Measurements from ENCODE around the gene TNIP2. TPM values are rescaled to one million over a fixed set of nuclear protein-coding genes. Genes with fewer than 3 reads are reported as not detected.

TNIP2 gene
- total RNA-seq, 2 experiments from 2014 or later: 26.2 to 32.1 TPM

DNA sequence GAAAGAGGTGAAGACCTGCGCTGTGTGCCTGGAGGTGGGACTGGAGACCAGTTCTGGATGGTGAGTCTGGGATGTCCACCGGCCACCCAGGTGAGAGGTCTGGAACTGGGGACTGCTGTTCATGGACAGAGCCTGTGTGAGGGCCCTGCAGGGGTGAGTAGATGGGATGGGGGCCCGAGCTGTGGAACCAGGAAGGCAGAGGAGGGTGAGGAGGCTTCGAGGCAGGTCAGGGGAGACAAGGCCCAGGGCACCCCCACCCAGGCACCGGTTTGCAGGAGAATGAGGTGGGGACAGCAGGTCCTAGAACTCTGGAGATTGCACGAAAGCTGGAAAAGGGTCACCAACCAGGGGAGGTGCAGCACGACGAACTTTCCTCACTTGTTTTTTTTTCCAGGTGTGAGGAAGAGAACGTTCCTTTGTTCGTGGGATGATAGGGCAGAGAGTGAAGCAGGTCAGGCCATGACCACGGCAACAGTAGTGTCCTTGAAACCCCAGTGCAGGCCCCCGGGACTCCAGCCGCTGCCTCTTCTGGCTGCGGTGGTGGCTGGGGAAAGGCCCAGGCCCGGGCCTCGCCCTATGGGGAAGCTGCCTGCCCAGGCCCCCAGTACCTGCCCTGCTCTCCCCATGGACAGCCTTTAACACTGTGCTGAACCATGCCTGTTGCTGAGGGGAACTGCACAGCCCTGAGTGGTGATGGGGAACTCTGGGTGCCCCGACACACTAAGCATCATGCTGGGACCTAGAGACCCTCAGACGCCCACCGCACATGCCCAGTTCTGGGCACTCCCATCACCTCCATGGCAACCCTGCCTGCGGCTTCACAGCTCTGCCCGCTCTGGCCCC is 22.9 kb downstream of the TNIP2 start:
- ChIA-PET POLR2A (no interaction called here), CTCF (ENCODE audit: unreplicated experiment) (no interaction called here)
- Histone ChIP-seq H4K20me1 (ENCODE audit: insufficient read depth, low read length) (no peaks in the 10 kb centered on the region), H3K9me3 (ENCODE audit: low read length) (no peaks in the 10 kb centered on the region), H3K4me1 (ENCODE audit: insufficient read depth, low read length, poor library complexity, severe bottlenecking) (no peaks in the 10 kb centered on the region), H3K9me2 (ENCODE audit: insufficient read depth, low read length) (no peaks in the 10 kb centered on the region), H3K79me2 (ENCODE audit: insufficient read depth, low read depth, low read length) (no peaks in the 10 kb centered on the region), H3K36me3 (ENCODE audit: insufficient read depth, low read length) (peaks cover 25% of the 10 kb centered on the region), H2AFZ (ENCODE audit: low read length) (no peak overlapping the region), H3K27ac (ENCODE audit: low read depth, low read length, poor library complexity, severe bottlenecking) (no peak overlapping the region), H3K4me3 (ENCODE audit: low read depth, low read length, poor library complexity, severe bottlenecking) (no peak overlapping the region), H3K4me2 (ENCODE audit: low read length) (no peak overlapping the region)
- TF ChIP-seq, protein P1, sequence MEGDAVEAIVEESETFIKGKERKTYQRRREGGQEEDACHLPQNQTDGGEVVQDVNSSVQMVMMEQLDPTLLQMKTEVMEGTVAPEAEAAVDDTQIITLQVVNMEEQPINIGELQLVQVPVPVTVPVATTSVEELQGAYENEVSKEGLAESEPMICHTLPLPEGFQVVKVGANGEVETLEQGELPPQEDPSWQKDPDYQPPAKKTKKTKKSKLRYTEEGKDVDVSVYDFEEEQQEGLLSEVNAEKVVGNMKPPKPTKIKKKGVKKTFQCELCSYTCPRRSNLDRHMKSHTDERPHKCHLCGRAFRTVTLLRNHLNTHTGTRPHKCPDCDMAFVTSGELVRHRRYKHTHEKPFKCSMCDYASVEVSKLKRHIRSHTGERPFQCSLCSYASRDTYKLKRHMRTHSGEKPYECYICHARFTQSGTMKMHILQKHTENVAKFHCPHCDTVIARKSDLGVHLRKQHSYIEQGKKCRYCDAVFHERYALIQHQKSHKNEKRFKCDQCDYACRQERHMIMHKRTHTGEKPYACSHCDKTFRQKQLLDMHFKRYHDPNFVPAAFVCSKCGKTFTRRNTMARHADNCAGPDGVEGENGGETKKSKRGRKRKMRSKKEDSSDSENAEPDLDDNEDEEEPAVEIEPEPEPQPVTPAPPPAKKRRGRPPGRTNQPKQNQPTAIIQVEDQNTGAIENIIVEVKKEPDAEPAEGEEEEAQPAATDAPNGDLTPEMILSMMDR (conservative IDR thresholded peaks at IDR 0.05; ENCODE audit: low read length): no peak
- TF ChIP-seq EZH2phosphoT487 (IDR thresholded peaks at IDR 0.05; ENCODE audit: borderline replicate concordance, low read depth, low read length): no peak
- BruUV-seq (replicated peaks): no TSS peak
- intact Hi-C loops (cut with micrococcal nuclease; ENCODE audit: unreplicated experiment): no loop called here
- DNase-seq (ENCODE audit: low spot score): no peak

DNA sequence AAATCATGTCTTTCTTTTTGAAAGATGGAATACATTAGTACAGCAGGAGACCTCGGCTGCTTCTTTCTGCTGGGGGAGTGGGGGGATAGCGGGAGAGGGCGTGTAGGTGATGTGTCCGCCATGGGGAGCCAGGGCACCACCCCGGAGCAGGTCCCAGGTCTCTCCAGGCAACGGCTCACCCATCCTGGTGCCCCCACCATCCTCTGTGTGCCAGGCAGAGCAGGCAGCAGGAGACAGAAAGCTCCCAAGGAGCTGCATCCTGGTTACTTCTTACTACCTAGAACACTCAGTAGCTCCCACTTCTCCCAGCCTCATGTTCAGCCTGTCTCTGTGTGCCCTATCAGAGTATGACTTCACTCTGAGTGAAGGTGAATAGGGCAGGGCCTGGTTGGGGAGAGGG is 23.6 kb downstream of the TNIP2 start:
- Histone ChIP-seq H3K79me2 (ENCODE audit: insufficient read depth, low read depth, low read length) (no peaks in the 10 kb centered on the region), H4K20me1 (ENCODE audit: insufficient read depth, low read length) (no peaks in the 10 kb centered on the region), H3K4me2 (ENCODE audit: low read length) (no peak overlapping the region), H3K4me1 (ENCODE audit: insufficient read depth, low read length, poor library complexity, severe bottlenecking) (no peaks in the 10 kb centered on the region), H3K9me2 (ENCODE audit: insufficient read depth, low read length) (no peaks in the 10 kb centered on the region), H3K4me3 (ENCODE audit: low read depth, low read length, poor library complexity, severe bottlenecking) (no peak overlapping the region), H3K27ac (ENCODE audit: low read depth, low read length, poor library complexity, severe bottlenecking) (no peak overlapping the region), H3K36me3 (ENCODE audit: insufficient read depth, low read length) (peaks cover 25% of the 10 kb centered on the region), H3K9me3 (ENCODE audit: low read length) (no peaks in the 10 kb centered on the region), H2AFZ (ENCODE audit: low read length) (no peak overlapping the region)
- CTCF ChIA-PET (ENCODE audit: unreplicated experiment): no interaction called here
- TF ChIP-seq, protein P1 (conservative IDR thresholded peaks at IDR 0.05; ENCODE audit: low read length): no peak
- no peak for TF ChIP-seq EZH2phosphoT487 (IDR thresholded peaks at IDR 0.05; ENCODE audit: borderline replicate concordance, low read depth, low read length)
- no TSS peak for BruUV-seq (replicated peaks)
- intact Hi-C loops (cut with micrococcal nuclease; ENCODE audit: unreplicated experiment): no loop called here
- POLR2A ChIA-PET: no interaction called here
- DNase-seq (ENCODE audit: low spot score): no peak

DNA sequence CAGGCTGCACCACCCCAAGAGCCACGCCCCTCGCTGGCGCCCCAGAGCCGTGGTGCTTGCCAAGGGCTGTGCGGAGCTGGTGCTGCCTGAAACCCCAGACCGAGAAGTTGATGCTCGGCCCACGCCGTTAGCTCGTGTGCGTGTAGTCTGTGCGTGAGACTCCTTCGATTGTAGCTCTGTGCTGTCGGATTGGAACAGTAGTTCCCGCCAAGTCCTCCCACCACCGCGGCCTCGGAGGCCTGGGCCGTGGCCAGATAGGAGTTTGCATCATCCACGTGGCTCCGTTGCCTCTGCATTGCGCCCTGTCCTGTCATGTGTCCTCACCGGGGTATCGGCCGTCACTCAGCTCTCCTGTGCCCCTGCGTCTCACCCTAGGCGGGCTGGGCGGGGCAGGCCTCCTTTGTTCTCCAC is 24.2 kb downstream of the TNIP2 start:
- H4K20me1 ChIP-seq (ENCODE audit: insufficient read depth, low read length): no peaks in the 10 kb centered on the region
- H3K79me2 ChIP-seq (ENCODE audit: insufficient read depth, low read depth, low read length): no peaks in the 10 kb centered on the region
- no TSS peak for BruUV-seq (replicated peaks)
- H3K36me3 ChIP-seq (ENCODE audit: insufficient read depth, low read length): peaks cover 25% of the 10 kb centered on the region
- intact Hi-C loops (cut with micrococcal nuclease; ENCODE audit: unreplicated experiment): no loop called here
- H3K9me3 ChIP-seq (ENCODE audit: low read length): no peaks in the 10 kb centered on the region
- ChIA-PET CTCF (ENCODE audit: unreplicated experiment) (no interaction called here), POLR2A (interaction anchor here (0.6 kb wide), 1 partner anchor 186 kb away, joined by 3 read pairs; no protein-coding TSS in a partner anchor)
- no peak overlapping the region for H3K4me2 ChIP-seq (ENCODE audit: low read length)
- no peak overlapping the region for H2AFZ ChIP-seq (ENCODE audit: low read length)
- no peak overlapping the region for H3K4me3 ChIP-seq (ENCODE audit: low read depth, low read length, poor library complexity, severe bottlenecking)
- no peak for TF ChIP-seq EZH2phosphoT487 (IDR thresholded peaks at IDR 0.05; ENCODE audit: borderline replicate concordance, low read depth, low read length)
- TF ChIP-seq, protein P1 (conservative IDR thresholded peaks at IDR 0.05; ENCODE audit: low read length): no peak
- no peaks in the 10 kb centered on the region for H3K9me2 ChIP-seq (ENCODE audit: insufficient read depth, low read length)
- no peaks in the 10 kb centered on the region for H3K4me1 ChIP-seq (ENCODE audit: insufficient read depth, low read length, poor library complexity, severe bottlenecking)
- DNase-seq (ENCODE audit: low spot score): no peak
- no peak overlapping the region for H3K27ac ChIP-seq (ENCODE audit: low read depth, low read length, poor library complexity, severe bottlenecking)
